ENCODE data around the gene CEP41. TPM values are rescaled to one million over a fixed set of nuclear protein-coding genes. Genes with fewer than 3 reads are reported as not detected.
A peak's percentile ranks its signal among the peaks of the same experiment; 100 is the strongest.

CEP41 gene
- total RNA-seq, 1 donor from 2014 or later = 16.5 TPM

DNA sequence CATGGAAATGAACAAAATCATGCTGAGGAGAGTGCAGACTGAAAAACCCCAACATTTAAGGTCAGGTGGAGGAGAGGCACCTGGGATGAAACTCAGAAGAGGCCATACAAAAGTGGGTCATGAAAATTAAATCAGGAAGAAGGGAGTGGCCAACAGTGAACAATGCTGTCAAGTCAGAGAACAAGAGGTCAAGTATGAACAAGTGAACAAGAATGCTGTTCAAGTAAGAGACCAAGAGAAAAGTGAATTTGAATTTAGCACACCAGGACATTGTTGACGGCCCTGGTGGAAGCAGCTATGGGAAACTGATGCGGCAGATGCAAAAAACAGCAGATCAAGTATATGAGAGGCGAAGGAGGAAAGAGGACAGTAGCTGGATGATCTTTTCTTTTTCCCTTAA lies 7.9 kb downstream of the CEP41 start:
- no peak overlapping the region for H3K9ac ChIP-seq
- H3K4me2 ChIP-seq = no peak overlapping the region
- no peak overlapping the region for H3K27ac ChIP-seq
- peaks cover 6% of the 10 kb centered on the region for H3K9me3 Mint-ChIP-seq
- H2AFZ ChIP-seq (replicated peaks) = no peak overlapping the region
- H3K4me1 ChIP-seq = peaks cover 13% of the 10 kb centered on the region
- H3K27me3 Mint-ChIP-seq (ENCODE audit: insufficient read depth, low read depth) = no peaks in the 10 kb centered on the region
- no peaks in the 10 kb centered on the region for H3K9me3 ChIP-seq (ENCODE audit: low read depth)
- H3K4me1 Mint-ChIP-seq = no peaks in the 10 kb centered on the region
- no peak overlapping the region for H3K27ac Mint-ChIP-seq
- no peaks in the 10 kb centered on the region for H3K27me3 ChIP-seq
- H3K36me3 Mint-ChIP-seq = peaks cover 17% of the 10 kb centered on the region
- no peak for TF ChIP-seq EZH2phosphoT487 (IDR thresholded peaks at IDR 0.05)
- no peak for TF ChIP-seq EZH2 (IDR thresholded peaks at IDR 0.05)
- TF ChIP-seq, protein P1, sequence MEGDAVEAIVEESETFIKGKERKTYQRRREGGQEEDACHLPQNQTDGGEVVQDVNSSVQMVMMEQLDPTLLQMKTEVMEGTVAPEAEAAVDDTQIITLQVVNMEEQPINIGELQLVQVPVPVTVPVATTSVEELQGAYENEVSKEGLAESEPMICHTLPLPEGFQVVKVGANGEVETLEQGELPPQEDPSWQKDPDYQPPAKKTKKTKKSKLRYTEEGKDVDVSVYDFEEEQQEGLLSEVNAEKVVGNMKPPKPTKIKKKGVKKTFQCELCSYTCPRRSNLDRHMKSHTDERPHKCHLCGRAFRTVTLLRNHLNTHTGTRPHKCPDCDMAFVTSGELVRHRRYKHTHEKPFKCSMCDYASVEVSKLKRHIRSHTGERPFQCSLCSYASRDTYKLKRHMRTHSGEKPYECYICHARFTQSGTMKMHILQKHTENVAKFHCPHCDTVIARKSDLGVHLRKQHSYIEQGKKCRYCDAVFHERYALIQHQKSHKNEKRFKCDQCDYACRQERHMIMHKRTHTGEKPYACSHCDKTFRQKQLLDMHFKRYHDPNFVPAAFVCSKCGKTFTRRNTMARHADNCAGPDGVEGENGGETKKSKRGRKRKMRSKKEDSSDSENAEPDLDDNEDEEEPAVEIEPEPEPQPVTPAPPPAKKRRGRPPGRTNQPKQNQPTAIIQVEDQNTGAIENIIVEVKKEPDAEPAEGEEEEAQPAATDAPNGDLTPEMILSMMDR (IDR thresholded peaks at IDR 0.05) = no peak
- no peak overlapping the region for H3K4me3 ChIP-seq
- H3K36me3 ChIP-seq = no peaks in the 10 kb centered on the region
- DNase-seq (ENCODE audit: low spot score) = no peak
- H3K79me2 ChIP-seq (ENCODE audit: low read depth) = no peaks in the 10 kb centered on the region
- H4K20me1 ChIP-seq (ENCODE audit: low read depth) = no peaks in the 10 kb centered on the region
- no peak overlapping the region for H3K4me3 Mint-ChIP-seq
- H3F3A ChIP-seq (ENCODE audit: low read depth) = no peaks in the 10 kb centered on the region

DNA sequence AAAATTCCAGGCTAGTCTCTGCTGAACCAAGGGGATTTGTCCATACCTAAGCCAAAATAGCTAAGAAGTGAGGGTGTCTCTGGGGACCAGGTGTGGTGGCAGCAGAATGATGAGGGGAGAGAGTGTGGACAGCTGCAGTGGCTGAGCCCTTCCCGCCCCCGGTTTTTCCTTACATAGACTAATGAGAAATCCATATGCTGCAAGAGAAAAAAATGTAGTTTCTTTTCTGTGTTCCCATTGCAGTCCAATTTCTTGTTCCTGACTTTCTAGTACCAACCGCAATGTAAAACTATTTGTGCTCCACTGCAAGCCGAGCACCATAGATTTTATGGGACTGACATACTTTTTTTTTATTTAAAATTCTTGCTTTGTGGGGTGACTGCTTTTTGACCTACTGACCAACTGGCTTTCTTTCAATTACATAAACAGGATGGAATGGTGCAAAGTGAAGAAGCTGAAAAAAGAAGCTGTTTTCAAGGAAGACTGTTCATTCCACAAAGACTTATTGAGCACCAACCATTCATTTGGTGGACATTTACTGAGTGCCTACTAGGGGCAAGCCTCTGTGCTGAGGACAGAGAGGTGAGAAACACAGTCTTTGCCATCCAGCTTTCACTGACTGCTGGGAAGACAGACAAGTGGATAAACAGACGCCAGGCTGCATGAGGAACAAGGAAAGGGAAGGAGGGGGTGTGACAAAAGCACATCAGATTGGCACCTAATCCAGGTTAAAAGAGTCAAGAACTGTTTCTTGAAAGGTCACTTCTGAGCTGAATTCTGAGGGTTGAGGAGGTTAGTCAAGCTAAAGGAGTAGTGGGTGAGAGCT lies 9.8 kb downstream of the CEP41 start:
- TF ChIP-seq, protein P1 (IDR thresholded peaks at IDR 0.05) = no peak
- TF ChIP-seq EZH2 (IDR thresholded peaks at IDR 0.05) = no peak
- TF ChIP-seq EZH2phosphoT487 (IDR thresholded peaks at IDR 0.05) = no peak
- Histone ChIP-seq H3K4me3 (no peak overlapping the region), H3K27me3 (no peaks in the 10 kb centered on the region), H3K36me3 (no peaks in the 10 kb centered on the region), H3K4me1 (peaks cover 13% of the 10 kb centered on the region), H2AFZ (replicated peaks) (no peak overlapping the region), H3K9me3 (ENCODE audit: low read depth) (no peaks in the 10 kb centered on the region), H3K4me2 (no peak overlapping the region), H3K9ac (no peak overlapping the region), H3K27ac (peak overlapping the region; percentile 3), H3F3A (ENCODE audit: low read depth) (no peaks in the 10 kb centered on the region), H3K79me2 (ENCODE audit: low read depth) (no peaks in the 10 kb centered on the region), H4K20me1 (ENCODE audit: low read depth) (no peaks in the 10 kb centered on the region)
- H3K27me3 Mint-ChIP-seq (ENCODE audit: insufficient read depth, low read depth) = no peaks in the 10 kb centered on the region
- H3K4me3 Mint-ChIP-seq = no peak overlapping the region
- H3K36me3 Mint-ChIP-seq = peaks cover 7% of the 10 kb centered on the region
- H3K4me1 Mint-ChIP-seq = no peaks in the 10 kb centered on the region
- H3K27ac Mint-ChIP-seq = no peak overlapping the region
- no peak for DNase-seq (ENCODE audit: low spot score)
- H3K9me3 Mint-ChIP-seq = no peaks in the 10 kb centered on the region

DNA sequence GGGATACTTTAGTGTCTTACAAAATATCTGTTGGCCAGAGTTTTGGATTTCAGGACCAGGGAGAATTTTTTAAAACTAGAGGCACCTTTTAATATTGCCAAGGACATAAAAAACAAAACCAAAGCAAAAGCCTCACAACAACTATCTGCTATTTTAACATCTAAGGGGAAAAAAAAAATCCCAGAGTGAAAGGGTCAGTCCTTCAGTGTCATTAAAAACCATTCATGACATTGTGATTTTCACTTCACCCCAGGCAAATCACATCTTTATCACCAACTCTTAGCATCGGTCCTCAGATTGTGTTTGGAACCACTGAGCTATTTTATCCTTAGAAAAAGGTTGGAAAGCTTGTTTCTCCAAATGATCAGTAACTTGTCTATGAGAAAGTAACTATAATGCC lies 10.7 kb downstream of the CEP41 start:
- Histone ChIP-seq H3K4me3 (no peak overlapping the region), H3K4me1 (peaks cover 13% of the 10 kb centered on the region), H3K9me3 (ENCODE audit: low read depth) (no peaks in the 10 kb centered on the region), H3K36me3 (no peaks in the 10 kb centered on the region), H4K20me1 (ENCODE audit: low read depth) (no peaks in the 10 kb centered on the region), H3K27me3 (no peaks in the 10 kb centered on the region), H3K4me2 (no peak overlapping the region), H3K27ac (no peak overlapping the region), H3F3A (ENCODE audit: low read depth) (no peaks in the 10 kb centered on the region), H3K9ac (no peak overlapping the region), H3K79me2 (ENCODE audit: low read depth) (no peaks in the 10 kb centered on the region), H2AFZ (replicated peaks) (no peak overlapping the region)
- Mint-ChIP-seq H3K36me3 (peaks cover 8% of the 10 kb centered on the region), H3K4me3 (no peak overlapping the region), H3K27me3 (ENCODE audit: insufficient read depth, low read depth) (no peaks in the 10 kb centered on the region), H3K4me1 (no peaks in the 10 kb centered on the region), H3K9me3 (no peaks in the 10 kb centered on the region), H3K27ac (no peak overlapping the region)
- DNase-seq (ENCODE audit: low spot score) = no peak
- TF ChIP-seq, protein P1 (IDR thresholded peaks at IDR 0.05) = no peak
